T-helper 22 cell (primary cell): Measurements from ENCODE around the gene FNDC5.

Experiments used
- DNase-seq: peaks from one replicate; pipeline ENCODE4 v3.0.0-alpha.2; 2020; ENCODE audit warnings: low read depth

Gene FNDC5

GRCh38 chr1:32813941-32814739 lies 56.6 kb downstream of the FNDC5 start:
- no peak for DNase-seq
